HepG2 (cell line): ENCODE results near the gene PTPN14. TPM values are rescaled to one million over a fixed set of nuclear protein-coding genes. Genes with fewer than 3 reads are reported as not detected.
"Not testable (repeated sequence)": the region's sequence is repeated elsewhere in the genome, so short reads cannot be mapped to it uniquely, and the experiment has no call there.

Experiments
- ATAC-seq: fragments of 200-7000 bp; cut with Tn5 transposase; 3 replicates; pipeline ENCODE4 v1.9.1; 2020; ENCODE audit warnings: mild to moderate bottlenecking, moderate library complexity
- BruUV-seq: library from RNA; stranded (reverse); fragments of 400-500 nt; replicated peaks from 2 replicates; lab custom pipeline; 2021; lab: Mats Ljungman, UMichigan
- CTCF ChIA-PET: fragments of 300-600 bp; formaldehyde crosslinking; extraction: SDS; loops from one replicate; lab custom pipeline; 2021; ENCODE audit warnings: low total read pairs, inconsistent platforms, low intra/inter-chr PET ratio; lab: Yijun Ruan, JAX
- POLR2A ChIA-PET: fragments of 350-600 bp; sonication (Branson Sonifier 250); formaldehyde crosslinking; loops from one replicate; lab custom pipeline; 2020; ENCODE audit warnings: antibody characterized with exemption, inconsistent platforms; lab: Yijun Ruan, JAX
- DNase-seq: peaks from one replicate; pipeline ENCODE4 v3.0.0-alpha.2; 2015; ENCODE audit warnings: low spot score
- FAIRE-seq: peaks from 3 replicates; lab custom pipeline; 2011; peaks lifted over from hg19 to GRCh38; lab: Jason Lieb, UNC
- H2AFZ ChIP-seq: one replicate; pipeline ENCODE4 v1.6.1; 2011; ENCODE audit warnings: low read length, inconsistent platforms
- H3K27ac ChIP-seq: fragments of 300-600 bp; 3 replicates; pipeline ENCODE4 v1.8.0; 2011; ENCODE audit warnings: mixed run types, mild to moderate bottlenecking, mixed read lengths, low read length, inconsistent platforms; ENCODE audit not compliant: insufficient read depth; ENCODE audit errors: extremely low read length
- H3K27me3 ChIP-seq, 2 experiments: fragments of 200-600 bp in 1 of 2; 2 replicates in 1 of 2; 3 replicates in 1 of 2; pipeline versions ENCODE4 v1.6.0 to v1.8.0; 2011; ENCODE audit warnings: low read length in 2 of 2, mild to moderate bottlenecking in 2 of 2, moderate library complexity in 2 of 2, inconsistent platforms in 1 of 2; ENCODE audit not compliant: insufficient read depth in 2 of 2, control insufficient read depth in 1 of 2
- H3K36me3 ChIP-seq, 2 experiments: fragments of 200-600 bp in 1 of 2; replicated peaks in 1 of 2; 2 replicates in 1 of 2; 3 replicates in 1 of 2; pipeline versions ENCODE4 v1.5.1 to v1.8.0; 2011; ENCODE audit warnings: low read length in 2 of 2, inconsistent platforms in 1 of 2; ENCODE audit not compliant: insufficient read depth in 2 of 2, control insufficient read depth in 1 of 2
- H3K4me1 ChIP-seq: 2 replicates; pipeline ENCODE4 v1.5.1; 2012; ENCODE audit warnings: low read length, inconsistent platforms; ENCODE audit not compliant: insufficient read depth
- H3K4me2 ChIP-seq: 2 replicates; pipeline ENCODE4 v1.6.0; 2011; ENCODE audit warnings: low read depth, low read length, inconsistent platforms
- H3K4me3 ChIP-seq, 3 experiments: fragments of 200-600 bp in 1 of 3; sonication (generic), shearing (Covaris generic) in 1 of 3; replicated peaks in 1 of 3; 2 replicates each; pipeline ENCODE4 v1.5.1; 2011 to 2016; ENCODE audit warnings: low read length in 3 of 3, inconsistent platforms in 2 of 3, low read depth in 2 of 3, mild to moderate bottlenecking in 2 of 3, control low read depth in 1 of 3, mixed read lengths in 1 of 3; ENCODE audit not compliant: insufficient read depth in 1 of 3
- H3K79me2 ChIP-seq: one replicate; pipeline ENCODE4 v1.6.1; 2011; ENCODE audit warnings: low read length, inconsistent platforms; ENCODE audit not compliant: insufficient read depth
- H3K9ac ChIP-seq: 2 replicates; pipeline ENCODE4 v1.6.0; 2011; ENCODE audit warnings: mild to moderate bottlenecking, low read depth, low read length, inconsistent platforms; ENCODE audit not compliant: insufficient read depth
- H3K9me3 ChIP-seq: 2 replicates; pipeline ENCODE4 v1.5.1; 2012; ENCODE audit warnings: mild to moderate bottlenecking, low read length
- H4K20me1 ChIP-seq: 2 replicates; pipeline ENCODE4 v1.6.0; 2011; ENCODE audit warnings: inconsistent platforms, mild to moderate bottlenecking, low read length, moderate library complexity; ENCODE audit not compliant: insufficient read depth
- DMAP1 ChIP-seq: IDR thresholded peaks from 2 replicates; pipeline ENCODE4 v1.6.1; 2016
- DPF2 ChIP-seq: sonication (generic); formaldehyde crosslinking; IDR thresholded peaks from 2 replicates; pipeline ENCODE4 v1.4.0; 2020; ENCODE audit warnings: mild to moderate bottlenecking, low read depth, missing genetic modification reagents, borderline replicate concordance
- FOXK1 ChIP-seq: sonication (generic); formaldehyde crosslinking; IDR thresholded peaks from 2 replicates; pipeline ENCODE4 v1.4.0; 2020; ENCODE audit warnings: low read depth, missing genetic modification reagents, borderline replicate concordance
- HIVEP1 ChIP-seq: sonication (generic); formaldehyde crosslinking; IDR thresholded peaks from 2 replicates; pipeline ENCODE4 v1.4.0; 2020; ENCODE audit warnings: mild to moderate bottlenecking, missing genetic modification reagents
- RARG ChIP-seq: sonication (generic); formaldehyde crosslinking; IDR thresholded peaks from 2 replicates; pipeline ENCODE4 v1.4.0; 2020; ENCODE audit warnings: low read depth, mild to moderate bottlenecking, missing genetic modification reagents
- SYNCRIP ChIP-seq: fragments of 200-400 bp; formaldehyde crosslinking; IDR thresholded peaks from 2 replicates; pipeline ENCODE4 v1.6.1; 2018; ENCODE audit warnings: mild to moderate bottlenecking, low read depth, low read length; ENCODE audit not compliant: insufficient read depth
- ZNF382 ChIP-seq: sonication (generic); formaldehyde crosslinking; IDR thresholded peaks from 2 replicates; pipeline ENCODE4 v1.5.0; 2020; ENCODE audit warnings: missing genetic modification reagents, mild to moderate bottlenecking, borderline replicate concordance
- ZNF44 ChIP-seq: sonication (generic); formaldehyde crosslinking; IDR thresholded peaks from 2 replicates; pipeline ENCODE4 v1.5.1; 2020; ENCODE audit warnings: mild to moderate bottlenecking, missing genetic modification reagents
- ZNF792 ChIP-seq: IDR thresholded peaks from 2 replicates; pipeline ENCODE4 v1.6.1; 2016
- WGBS: methylation state at CpG from one replicate; pipeline ENCODE4 v1.1.6; 2017; ENCODE audit warnings: low lambda C conversion rate; 5-methylcytosine and 5-hydroxymethylcytosine counted together
- in situ Hi-C: cut with HindIII; loops from 2 replicates; pipeline ENCODE4 v1.10.0; 2017; ENCODE audit warnings: low pct_unique_long_range_greater_than_20kb; ENCODE audit not compliant: extremely low pct_ligation_motif_present
- intact Hi-C: fragments of 100-400 bp; cut with micrococcal nuclease; formaldehyde crosslinking; loops from one replicate; pipeline ENCODE4 v1.10.0; 2022; ENCODE audit not compliant: unreplicated experiment
- polyA plus RNA-seq, 8 experiments: library from polyadenylated mRNA; depleted of rRNA in 3 of 8; stranded (reverse) in 7 of 8; unstranded in 1 of 8; fragments of >200 nt; fragmentation: Illumina TruSeq in 4 of 8; extraction: Trizol in 4 of 8; gene quantifications; 2 replicates each; pipeline versions ENCODE4 v1.2.1 to v1.2.3, GENCODE V29; 2011 to 2016; ENCODE audit warnings: low read depth in 4 of 8, missing spikeins in 1 of 8, mixed read lengths in 1 of 8; ENCODE audit not compliant: insufficient read depth in 1 of 8
- total RNA-seq, 5 experiments: library from RNA; depleted of rRNA; stranded (reverse); fragments of >200 nt; fragmentation: Illumina TruSeq; extraction: Trizol; gene quantifications; 2 replicates each; pipeline ENCODE4 v1.2.3, GENCODE V29; 2016; ENCODE audit warnings: low read depth in 1 of 5
- TF ChIP-seq, protein P1 (sequence below): sonication (generic); formaldehyde crosslinking; IDR thresholded peaks from 2 replicates; pipeline ENCODE4 v1.4.0; 2020; ENCODE audit warnings: missing genetic modification reagents
- TF ChIP-seq, protein P2 (sequence below): sonication (generic); formaldehyde crosslinking; IDR thresholded peaks from 2 replicates; pipeline ENCODE4 v1.4.0; 2020; ENCODE audit warnings: missing genetic modification reagents

The PTPN14 gene
- total and polyA plus RNA-seq, 2 of the 13 experiments (the other 11 are each of a cell fraction or from before 2014, with no cell fraction given) = 3.9 to 4.7 TPM

DNA sequence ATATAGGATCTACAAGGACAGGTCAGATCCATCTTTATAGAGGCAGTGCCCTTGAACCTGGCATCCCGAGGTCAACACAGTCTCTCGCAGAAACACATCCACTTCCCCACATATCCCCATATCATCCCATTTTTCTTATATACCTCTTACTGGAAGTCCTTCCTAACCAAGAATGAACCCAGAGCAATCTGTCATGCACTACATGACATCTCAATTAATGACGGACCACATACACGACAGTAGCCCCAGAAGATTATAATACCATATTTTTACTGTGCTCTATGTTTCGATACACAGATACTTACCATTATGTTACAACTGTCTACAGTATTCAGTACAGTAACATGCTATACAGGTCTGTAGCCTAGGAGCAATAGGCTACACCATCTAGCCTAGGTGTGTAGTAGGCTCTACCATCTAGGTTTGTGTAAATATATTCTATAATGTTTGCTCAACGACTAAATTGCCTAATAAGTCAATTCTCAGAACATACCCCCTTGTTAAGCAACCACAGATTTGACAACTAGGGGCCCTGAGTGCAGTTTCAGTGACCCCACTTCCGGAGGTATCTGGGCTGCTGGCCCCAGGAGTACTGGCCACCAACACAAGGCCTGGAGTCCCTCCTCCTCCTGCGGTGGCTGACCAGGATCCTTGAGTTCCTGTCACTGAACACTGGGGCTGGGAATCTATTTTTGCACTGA, 28.1 kb downstream of the PTPN14 start (continued):
- TF ChIP-seq DMAP1 (CRISPR knock-in tag) (no peak), FOXK1 (no peak), ZNF44 (CRISPR knock-in tag) (no peak)

DNA sequence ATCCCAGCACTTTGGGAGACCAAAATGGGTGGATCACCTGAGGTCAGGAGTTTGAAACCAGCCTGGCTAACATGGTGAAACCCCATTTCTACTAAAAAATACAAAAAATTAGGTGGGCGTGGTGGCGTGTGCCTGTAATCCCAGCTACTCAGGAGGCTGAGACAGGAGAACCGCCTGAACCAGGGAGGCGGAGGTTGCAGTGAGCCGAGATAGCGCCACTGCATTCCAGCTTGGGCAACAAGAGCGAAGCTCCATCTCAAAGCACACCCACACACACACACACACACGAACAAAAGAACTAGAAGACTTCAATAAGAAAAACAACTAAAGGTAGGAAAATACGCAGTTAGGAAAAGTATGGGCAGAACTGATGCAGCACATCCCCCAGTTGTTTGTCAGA, 29.9 kb downstream of the PTPN14 start:
- H3K4me3 ChIP-seq, DNase-seq, BruUV-seq, intact Hi-C loops, H3K9ac ChIP-seq, H2AFZ ChIP-seq, in situ Hi-C loops, H3K27me3 ChIP-seq, H3K4me2 ChIP-seq, H3K79me2 ChIP-seq, H3K27ac ChIP-seq, H3K9me3 ChIP-seq, ATAC-seq, POLR2A ChIA-PET, CTCF ChIA-PET, FAIRE-seq, H3K36me3 ChIP-seq: not testable (repeated sequence)
- H3K4me1 ChIP-seq = peaks cover 21% of the 10 kb centered on the region
- 93% methylated on average over 9 of the region's 9 CpGs for WGBS
- peaks cover 41% of the 10 kb centered on the region for H4K20me1 ChIP-seq

DNA sequence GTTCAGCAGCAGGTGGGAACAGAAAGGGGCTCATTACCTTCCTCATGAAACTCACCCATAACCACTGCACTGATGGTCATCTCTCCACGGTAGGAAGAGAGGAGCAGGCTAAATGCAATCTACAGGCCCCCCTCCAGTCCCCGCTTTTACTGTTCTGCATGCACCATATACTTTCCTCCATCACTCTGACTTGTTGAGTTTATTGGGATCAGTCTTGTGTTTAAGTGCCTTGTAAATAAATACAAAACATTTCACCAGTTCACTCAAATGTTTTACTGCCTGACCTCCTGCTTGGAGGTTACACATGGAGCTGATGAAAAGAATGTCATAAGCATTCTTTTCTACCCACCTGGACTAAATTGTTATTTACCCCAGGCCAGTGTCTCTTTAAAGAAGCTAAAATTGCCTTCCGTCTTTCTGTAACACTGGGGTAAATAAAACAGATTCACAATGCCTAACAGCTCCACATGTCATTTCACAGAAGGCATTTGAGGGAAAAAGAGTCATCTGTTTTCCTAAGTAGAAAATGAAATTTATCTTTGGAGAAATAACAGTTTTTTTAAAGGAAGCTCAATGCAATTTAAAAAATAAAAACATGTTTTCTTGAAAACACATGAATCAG, 30.7 kb downstream of the PTPN14 start:
- Histone ChIP-seq H2AFZ (no peak overlapping the region), H3K9me3 (no peaks in the 10 kb centered on the region), H4K20me1 (peaks cover 44% of the 10 kb centered on the region), H3K79me2 (no peaks in the 10 kb centered on the region), H3K4me2 (no peak overlapping the region), H3K4me1 (peaks cover 29% of the 10 kb centered on the region), H3K4me3 (no peak overlapping the region), H3K9ac (no peak overlapping the region), H3K36me3 (no peaks in the 10 kb centered on the region), H3K27me3 (no peaks in the 10 kb centered on the region), H3K27ac (no peak overlapping the region)
- FAIRE-seq (no peak), DNase-seq (no peak), ATAC-seq (no peak)
- TF ChIP-seq, protein P1, sequence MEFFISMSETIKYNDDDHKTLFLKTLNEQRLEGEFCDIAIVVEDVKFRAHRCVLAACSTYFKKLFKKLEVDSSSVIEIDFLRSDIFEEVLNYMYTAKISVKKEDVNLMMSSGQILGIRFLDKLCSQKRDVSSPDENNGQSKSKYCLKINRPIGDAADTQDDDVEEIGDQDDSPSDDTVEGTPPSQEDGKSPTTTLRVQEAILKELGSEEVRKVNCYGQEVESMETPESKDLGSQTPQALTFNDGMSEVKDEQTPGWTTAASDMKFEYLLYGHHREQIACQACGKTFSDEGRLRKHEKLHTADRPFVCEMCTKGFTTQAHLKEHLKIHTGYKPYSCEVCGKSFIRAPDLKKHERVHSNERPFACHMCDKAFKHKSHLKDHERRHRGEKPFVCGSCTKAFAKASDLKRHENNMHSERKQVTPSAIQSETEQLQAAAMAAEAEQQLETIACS (CRISPR knock-in tag) = no peak
- TF ChIP-seq HIVEP1 (CRISPR knock-in tag) = no peak
- no peak for TF ChIP-seq RARG (CRISPR knock-in tag)
- TF ChIP-seq DPF2 (CRISPR knock-in tag) = no peak
- TF ChIP-seq, protein P2, sequence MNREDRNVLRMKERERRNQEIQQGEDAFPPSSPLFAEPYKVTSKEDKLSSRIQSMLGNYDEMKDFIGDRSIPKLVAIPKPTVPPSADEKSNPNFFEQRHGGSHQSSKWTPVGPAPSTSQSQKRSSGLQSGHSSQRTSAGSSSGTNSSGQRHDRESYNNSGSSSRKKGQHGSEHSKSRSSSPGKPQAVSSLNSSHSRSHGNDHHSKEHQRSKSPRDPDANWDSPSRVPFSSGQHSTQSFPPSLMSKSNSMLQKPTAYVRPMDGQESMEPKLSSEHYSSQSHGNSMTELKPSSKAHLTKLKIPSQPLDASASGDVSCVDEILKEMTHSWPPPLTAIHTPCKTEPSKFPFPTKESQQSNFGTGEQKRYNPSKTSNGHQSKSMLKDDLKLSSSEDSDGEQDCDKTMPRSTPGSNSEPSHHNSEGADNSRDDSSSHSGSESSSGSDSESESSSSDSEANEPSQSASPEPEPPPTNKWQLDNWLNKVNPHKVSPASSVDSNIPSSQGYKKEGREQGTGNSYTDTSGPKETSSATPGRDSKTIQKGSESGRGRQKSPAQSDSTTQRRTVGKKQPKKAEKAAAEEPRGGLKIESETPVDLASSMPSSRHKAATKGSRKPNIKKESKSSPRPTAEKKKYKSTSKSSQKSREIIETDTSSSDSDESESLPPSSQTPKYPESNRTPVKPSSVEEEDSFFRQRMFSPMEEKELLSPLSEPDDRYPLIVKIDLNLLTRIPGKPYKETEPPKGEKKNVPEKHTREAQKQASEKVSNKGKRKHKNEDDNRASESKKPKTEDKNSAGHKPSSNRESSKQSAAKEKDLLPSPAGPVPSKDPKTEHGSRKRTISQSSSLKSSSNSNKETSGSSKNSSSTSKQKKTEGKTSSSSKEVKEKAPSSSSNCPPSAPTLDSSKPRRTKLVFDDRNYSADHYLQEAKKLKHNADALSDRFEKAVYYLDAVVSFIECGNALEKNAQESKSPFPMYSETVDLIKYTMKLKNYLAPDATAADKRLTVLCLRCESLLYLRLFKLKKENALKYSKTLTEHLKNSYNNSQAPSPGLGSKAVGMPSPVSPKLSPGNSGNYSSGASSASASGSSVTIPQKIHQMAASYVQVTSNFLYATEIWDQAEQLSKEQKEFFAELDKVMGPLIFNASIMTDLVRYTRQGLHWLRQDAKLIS (CRISPR knock-in tag) = no peak
- TF ChIP-seq ZNF792 (CRISPR knock-in tag) = no peak
- TF ChIP-seq SYNCRIP = no peak
- no peak for TF ChIP-seq ZNF382 (CRISPR knock-in tag)
- POLR2A ChIA-PET = no interaction called here
- intact Hi-C loops = no loop called here
- BruUV-seq = no TSS peak
- CTCF ChIA-PET = no interaction called here
- in situ Hi-C loops = no loop called here
- WGBS = 95% methylated on average over 3 of the region's 3 CpGs
